Middle frontal gyrus (tissue), 1 donor: ENCODE data around the gene ATP2B1.
"Not testable (repeated sequence)": the region's sequence is repeated elsewhere in the genome, so short reads cannot be mapped to it uniquely, and the experiment has no call there.

Source experiments
- DNase-seq: peaks from one replicate; pipeline ENCODE4 v3.0.0-alpha.2; 2015; ENCODE audit warnings: low spot score; ENCODE audit errors: extremely low spot score

Gene ATP2B1

DNA sequence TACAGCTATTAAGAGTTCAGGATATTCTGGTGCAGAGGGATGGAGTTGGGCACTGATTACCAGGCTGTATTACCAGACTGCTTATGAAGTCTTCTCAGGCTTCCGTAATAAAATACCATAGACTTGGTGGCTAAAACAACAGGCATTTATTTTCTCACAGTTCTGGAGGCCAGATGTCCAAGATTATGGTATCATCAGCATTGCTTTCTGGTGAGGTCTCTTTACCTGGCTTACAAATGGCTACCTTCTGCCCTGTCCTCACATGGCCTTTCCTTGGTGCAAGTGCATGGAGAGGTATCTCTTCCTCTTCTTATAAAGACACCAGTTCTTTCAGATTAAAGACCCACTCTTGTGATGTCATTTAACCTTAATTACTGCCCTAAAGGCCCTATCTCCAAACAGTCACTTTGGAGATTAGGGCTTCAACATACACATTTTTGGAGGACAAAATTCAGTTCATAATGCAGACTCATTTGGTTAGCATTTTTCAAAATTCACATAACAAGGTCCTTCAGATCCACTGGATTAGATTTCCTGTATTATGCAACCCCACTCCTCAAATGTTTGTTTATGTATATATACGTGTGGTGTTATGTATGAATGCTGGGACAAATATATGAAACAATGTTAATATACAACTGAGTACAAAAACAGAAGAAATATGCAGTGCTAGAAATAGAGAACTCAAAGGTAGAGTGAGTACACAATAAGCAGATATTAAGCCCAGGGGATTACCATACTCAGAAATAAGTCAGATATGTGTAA, 9.3 kb upstream of the ATP2B1 start:
- DNase-seq, result no peak

DNA sequence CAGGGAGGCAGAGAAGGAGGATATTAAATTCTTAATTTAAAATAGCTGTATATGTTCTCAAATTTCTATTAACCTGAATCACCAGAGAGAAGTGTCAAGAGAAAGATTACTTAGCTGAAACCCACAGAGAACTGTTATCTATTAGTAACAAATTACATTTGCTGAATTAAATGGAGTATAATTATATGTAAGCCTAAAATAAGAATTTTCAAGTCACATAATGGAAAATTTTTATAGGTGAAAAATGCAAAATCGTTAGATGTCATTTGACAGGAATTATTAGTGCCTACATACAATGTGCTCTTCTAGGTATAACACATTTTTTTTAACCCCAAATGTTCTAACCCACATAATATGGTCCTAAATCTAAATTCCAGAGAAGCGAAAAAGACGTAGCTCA, 4.1 kb upstream of the ATP2B1 start:
- DNase-seq, result no peak

- no peak for DNase-seq
Measured at GRCh38 chr12:89710873-89711750, 2.5 kb upstream of the ATP2B1 start.

DNA sequence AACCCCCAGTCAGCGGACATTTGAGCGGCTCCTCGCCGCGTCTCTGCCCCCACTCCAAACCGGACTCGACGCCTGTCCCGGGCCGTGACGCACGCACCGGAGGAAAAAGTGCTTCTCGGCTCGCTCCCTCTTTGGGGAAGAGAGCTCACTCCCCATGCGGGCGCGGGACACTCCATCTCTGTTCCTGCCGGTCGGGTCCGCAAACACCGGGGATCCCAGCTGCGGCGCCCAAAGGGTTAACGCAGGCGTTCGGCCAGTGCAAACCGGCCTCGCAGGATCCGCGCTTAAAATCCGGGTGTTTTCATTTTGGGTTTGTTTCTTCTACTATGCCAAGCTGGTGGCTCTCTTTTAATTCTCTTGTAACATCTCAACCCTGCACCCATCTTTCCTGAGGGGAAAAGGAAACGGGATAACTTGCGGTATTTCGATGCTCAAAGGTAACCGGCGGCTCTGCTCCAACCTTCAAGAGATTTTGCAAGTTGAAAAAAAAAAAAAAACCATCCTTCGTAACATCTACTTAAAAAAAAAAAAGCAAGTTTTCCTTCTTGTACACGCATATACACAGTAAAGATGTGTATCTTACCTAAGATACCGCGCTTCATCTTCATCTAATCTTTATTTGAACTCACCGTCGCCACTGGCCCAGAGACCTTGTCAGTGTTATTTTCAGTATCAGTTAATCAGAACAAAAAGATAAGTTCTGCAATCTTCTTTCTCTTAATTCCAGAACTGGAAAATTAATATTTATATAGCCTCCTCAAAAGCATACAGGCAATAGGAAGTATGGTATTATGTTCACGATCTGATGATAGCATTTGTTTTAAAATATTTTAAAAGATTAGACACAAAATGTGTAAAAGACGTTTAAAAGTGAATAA, 1.6 kb upstream of the ATP2B1 start:
- no peak for DNase-seq

DNA sequence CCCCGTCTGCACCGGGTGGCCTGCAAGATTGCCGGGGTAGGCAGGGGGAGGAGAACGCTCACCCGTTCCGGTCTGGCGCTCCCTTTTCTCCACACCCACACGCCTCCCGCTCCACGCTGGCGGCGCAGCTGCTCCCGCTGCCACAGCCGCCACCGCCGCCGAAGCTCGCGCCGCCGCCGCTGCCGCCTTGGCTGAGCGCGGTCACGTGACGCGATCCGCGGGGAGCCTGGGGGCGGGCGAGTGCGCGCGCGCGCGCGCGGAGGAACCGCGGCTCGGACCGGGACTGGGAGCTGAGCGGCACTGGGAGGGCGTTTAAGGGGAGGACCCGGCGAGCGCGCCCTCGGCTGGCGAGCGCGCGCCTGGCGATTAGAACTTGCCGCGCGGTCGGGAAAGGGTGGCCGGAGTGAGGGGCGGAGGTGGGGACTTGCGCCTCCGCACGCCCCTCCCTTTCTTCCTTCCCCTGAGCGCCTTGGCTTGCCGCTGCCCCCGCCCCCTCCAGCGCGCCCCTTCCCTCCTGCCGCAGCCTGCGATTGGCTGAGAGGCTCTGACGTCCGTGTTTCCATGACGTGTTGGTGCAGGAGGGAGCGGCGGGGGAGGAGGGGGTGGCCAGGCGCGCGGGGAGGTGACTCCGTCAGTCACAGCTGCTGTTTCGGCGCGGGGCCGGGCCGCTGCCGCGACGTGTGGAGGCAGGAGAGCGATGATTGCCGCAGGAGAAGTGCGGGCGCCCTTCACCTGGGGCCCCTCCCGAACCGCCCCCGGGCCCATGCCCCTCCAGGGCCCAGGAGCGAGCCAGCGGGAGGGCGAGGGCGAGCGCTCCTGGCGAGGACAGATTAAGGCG, 738 bp upstream of the ATP2B1 start:
- peak; percentile 94 for DNase-seq

- no peak for DNase-seq
Measured at GRCh38 chr12:89707703-89708564, 704 bp downstream of the ATP2B1 start.

GRCh38 chr12:89706986-89707702, 1.5 kb downstream of the ATP2B1 start:
- no peak for DNase-seq

- DNase-seq, result no peak
Measured at GRCh38 chr12:89706551-89706950, 2.1 kb downstream of the ATP2B1 start.

DNA sequence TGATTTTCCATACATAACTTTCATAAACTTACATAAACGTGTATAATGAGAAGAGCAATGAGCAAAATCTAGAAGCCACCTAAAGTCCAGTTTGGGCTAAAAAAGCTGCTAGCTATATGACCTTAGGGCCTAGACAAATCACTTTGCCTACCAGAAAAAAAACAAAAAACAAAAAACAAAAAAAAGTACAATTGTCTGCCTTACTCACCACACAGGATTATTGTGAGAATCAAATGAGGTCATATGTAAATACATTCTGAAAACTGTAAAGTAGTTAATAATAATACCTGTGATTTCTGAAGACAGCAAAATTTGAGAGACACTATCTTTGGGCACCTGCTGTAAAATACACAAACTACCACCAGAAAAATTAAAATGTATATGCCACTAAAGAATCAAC, 4.2 kb downstream of the ATP2B1 start:
- DNase-seq, result no peak

DNA sequence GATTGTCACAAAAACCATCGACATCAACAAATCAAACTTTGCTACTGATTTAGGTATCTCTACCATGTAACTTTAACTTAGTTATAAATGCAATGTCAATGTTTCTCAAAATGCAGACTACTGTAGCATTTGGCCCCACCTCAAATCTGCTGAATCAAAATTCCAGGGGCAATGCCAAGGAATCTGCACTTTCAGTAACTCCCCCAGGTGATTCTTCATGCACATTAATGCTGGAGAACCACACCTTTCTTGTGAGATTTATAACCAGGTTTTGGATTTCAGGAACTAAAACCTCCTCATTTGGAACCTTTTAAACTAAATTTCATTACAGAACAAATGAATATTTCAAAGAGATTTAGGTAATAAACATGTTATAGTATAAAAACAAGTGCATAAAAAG, 4.9 kb downstream of the ATP2B1 start:
- DNase-seq, result no peak

GRCh38 chr12:89702503-89702902, 6.1 kb downstream of the ATP2B1 start:
- DNase-seq, result no peak

- DNase-seq, result no peak
Measured at GRCh38 chr12:89701606-89702206, 6.9 kb downstream of the ATP2B1 start.

DNA sequence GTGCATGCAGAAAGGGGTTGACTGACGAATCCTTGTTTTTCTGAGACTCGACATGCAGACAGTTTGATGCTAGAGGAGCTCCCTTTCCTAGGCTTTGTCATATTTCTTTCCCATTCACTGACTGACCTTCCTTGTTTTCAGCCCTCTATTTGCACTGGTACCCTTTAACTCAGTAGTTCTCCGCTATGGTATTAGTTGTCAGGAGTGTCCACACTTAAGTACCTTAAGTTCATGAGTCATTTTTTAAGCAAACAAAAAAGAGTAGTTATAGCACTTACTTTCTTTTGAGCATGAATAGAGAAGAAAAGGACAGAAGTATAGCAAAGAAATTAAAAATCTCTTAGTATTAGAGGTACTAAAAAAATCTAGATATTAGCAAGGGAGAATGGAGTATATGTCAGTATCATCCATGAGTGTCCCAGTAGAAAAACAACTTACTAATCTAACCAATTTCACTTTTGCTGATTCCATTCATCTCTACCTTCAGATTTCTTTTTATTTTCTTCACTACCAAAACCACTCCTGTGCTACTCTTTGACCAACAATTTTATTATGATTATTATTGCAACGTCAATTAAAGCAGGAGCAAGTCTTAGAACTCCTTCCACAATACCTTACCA, 8.3 kb downstream of the ATP2B1 start:
- no peak for DNase-seq

- no peak for DNase-seq
Measured at GRCh38 chr12:89698607-89699006, 10.0 kb downstream of the ATP2B1 start.

DNA sequence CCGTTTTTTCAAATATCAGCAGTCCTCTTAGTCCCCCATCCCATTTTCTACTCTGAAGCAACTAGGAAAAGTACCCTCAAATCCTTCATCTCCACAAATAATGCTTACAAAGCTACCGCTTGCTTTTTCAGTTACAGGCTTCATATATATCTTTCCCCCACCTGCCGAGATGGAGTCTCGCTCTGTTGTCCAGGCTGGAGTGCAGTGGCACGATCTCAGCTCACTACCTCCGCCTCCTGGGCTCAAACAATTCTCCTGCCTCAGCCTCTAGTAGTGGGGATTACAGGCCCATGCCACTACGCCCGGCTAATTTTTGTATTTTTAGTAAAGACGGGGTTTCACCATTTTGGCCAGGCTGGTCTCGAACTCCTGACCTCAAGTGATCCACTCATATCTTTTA, 10.9 kb downstream of the ATP2B1 start:
- DNase-seq, result not testable (repeated sequence)

DNA sequence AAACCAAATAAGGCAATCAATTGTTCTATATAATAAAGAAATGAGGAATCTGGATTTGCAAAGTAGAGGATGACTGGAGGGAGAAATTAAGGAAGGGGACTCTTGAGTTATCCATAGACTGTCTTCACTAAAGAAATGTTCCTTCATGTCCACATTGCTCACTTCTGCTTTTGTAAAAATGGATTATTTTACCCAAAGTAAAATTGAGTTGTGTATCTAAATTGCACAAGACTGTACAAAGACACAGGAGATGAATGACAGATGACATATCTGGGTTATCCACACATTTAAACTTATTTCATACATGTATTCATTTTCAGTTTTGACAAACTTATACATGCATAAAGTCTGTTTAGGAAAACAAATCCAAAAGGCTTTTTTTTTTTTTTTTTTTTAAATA, 11.3 kb downstream of the ATP2B1 start:
- DNase-seq, result no peak

DNA sequence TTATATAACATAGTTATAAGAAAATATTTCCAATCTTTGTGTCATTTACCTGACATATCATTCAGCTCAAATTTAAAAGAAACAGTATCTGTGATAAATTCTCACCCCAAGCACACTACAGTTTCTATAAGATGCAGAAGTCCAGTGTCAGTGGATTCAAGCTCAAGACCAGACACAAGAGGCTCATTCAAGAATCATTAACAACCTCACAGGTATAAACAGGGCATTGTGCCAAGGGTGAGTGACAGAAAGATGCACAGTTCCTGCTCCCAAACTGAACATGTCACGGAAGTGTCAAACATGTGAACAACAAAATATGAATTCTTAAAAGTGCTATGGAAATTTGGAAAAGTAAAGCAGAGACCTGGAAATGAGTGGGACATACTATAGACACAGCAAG, 12.8 kb downstream of the ATP2B1 start:
- no peak for DNase-seq

DNA sequence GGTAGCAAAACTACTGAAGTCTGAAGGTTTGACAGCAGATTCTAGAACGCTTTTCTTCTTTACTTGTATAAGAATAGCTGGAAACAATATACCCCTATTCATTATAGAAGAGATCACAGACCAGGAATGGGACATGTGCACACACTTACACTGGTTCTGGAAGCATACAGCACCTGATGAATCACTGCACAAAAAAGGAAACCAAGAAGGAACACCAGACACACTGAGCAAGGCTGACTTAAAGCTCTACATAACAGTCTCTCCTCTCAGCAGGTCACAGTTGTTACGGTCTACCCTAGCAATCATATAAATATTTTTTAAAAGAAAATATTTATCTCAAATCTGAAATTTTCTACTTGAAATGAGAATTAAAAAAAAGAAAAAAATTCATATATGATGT, 13.5 kb downstream of the ATP2B1 start:
- DNase-seq, result no peak
